ENCODE measurements around the gene MMP1.

Gene MMP1

DNA sequence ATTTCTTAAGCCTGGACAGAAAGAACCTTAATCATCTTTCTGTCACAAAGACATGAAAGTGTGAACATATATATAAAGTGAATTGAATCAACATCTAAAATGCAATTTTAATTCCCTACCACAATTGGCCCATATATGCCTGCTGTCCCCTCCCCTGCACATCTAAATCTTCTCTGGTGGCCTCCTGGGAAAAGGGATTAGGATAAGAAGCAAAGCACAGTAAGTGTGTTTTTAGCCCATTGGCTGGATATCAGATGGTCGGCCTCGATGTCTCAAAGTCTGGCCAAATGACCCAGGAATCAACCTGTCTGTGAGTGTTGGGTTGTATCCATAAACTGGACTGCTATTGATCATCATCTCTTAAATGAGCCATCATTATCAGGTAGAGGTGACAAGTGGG, 39.7 kb upstream of the MMP1 start:
- no peak overlapping the region for H2AFZ ChIP-seq

GRCh38 chr11:102837156-102837555, 39.2 kb upstream of the MMP1 start:
- H3K4me1 ChIP-seq: no peaks in the 10 kb centered on the region
- no peak overlapping the region for H3K4me2 ChIP-seq (ENCODE audit: low read length)
- H3K36me3 ChIP-seq (ENCODE audit: control insufficient read depth, insufficient read depth, low read length): no peaks in the 10 kb centered on the region
- TF ChIP-seq, protein P1, sequence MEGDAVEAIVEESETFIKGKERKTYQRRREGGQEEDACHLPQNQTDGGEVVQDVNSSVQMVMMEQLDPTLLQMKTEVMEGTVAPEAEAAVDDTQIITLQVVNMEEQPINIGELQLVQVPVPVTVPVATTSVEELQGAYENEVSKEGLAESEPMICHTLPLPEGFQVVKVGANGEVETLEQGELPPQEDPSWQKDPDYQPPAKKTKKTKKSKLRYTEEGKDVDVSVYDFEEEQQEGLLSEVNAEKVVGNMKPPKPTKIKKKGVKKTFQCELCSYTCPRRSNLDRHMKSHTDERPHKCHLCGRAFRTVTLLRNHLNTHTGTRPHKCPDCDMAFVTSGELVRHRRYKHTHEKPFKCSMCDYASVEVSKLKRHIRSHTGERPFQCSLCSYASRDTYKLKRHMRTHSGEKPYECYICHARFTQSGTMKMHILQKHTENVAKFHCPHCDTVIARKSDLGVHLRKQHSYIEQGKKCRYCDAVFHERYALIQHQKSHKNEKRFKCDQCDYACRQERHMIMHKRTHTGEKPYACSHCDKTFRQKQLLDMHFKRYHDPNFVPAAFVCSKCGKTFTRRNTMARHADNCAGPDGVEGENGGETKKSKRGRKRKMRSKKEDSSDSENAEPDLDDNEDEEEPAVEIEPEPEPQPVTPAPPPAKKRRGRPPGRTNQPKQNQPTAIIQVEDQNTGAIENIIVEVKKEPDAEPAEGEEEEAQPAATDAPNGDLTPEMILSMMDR (IDR thresholded peaks at IDR 0.05): no peak
- H3K4me3 ChIP-seq (ENCODE audit: low read depth, low read length): no peak overlapping the region
- H3K27me3 ChIP-seq (ENCODE audit: control insufficient read depth, insufficient read depth, low read length): no peaks in the 10 kb centered on the region
- no peaks in the 10 kb centered on the region for H3K9me3 ChIP-seq (ENCODE audit: control insufficient read depth, low read length)
- H3K9ac ChIP-seq: no peak overlapping the region
- H3K79me2 ChIP-seq: no peaks in the 10 kb centered on the region
- H3K27ac ChIP-seq: no peak overlapping the region
- H2AFZ ChIP-seq: no peak overlapping the region

More for the DNA sequence above, 39.7 kb upstream of the MMP1 start:
- Histone ChIP-seq H3K4me2 (ENCODE audit: low read length) (no peak overlapping the region), H3K4me1 (no peaks in the 10 kb centered on the region), H3K9ac (no peak overlapping the region), H3K79me2 (no peaks in the 10 kb centered on the region), H3K27me3 (ENCODE audit: control insufficient read depth, insufficient read depth, low read length) (no peaks in the 10 kb centered on the region), H3K4me3 (ENCODE audit: low read depth, low read length) (no peak overlapping the region), H3K36me3 (ENCODE audit: control insufficient read depth, insufficient read depth, low read length) (no peaks in the 10 kb centered on the region), H3K9me3 (ENCODE audit: control insufficient read depth, low read length) (no peaks in the 10 kb centered on the region), H3K27ac (no peak overlapping the region)
- TF ChIP-seq, protein P1 (IDR thresholded peaks at IDR 0.05): no peak

DNA sequence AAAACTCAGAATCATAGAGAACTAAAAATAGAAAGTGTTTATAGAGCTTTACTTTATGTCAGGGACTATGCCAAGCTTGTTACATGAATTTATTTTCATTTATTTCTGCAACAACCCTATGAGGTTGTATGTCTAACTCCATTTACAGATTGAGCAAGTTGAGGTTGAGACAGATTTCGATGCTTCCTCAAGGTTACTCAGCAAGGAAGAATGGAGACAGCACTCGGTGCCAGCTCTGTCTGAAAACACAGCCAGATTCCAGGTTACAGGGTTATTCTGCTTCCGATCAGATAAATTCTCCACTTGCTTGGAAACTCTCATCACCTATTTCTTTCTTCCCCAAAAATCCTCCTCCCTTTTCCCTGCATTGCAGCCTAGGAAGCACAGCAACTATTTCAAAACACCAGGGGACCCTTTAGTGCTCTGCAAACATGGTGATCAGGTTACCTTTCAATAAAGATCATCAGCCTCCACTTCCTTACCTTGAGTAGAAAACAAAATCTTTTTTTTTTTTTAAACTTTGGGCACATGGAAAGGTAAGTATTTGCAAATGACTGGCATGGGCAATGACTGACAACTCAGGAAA, 38.4 kb upstream of the MMP1 start:
- H3K27ac ChIP-seq: no peak overlapping the region
- H3K27me3 ChIP-seq (ENCODE audit: control insufficient read depth, insufficient read depth, low read length): no peaks in the 10 kb centered on the region
- no peak overlapping the region for H3K9ac ChIP-seq
- TF ChIP-seq, protein P1 (IDR thresholded peaks at IDR 0.05): no peak
- no peak overlapping the region for H3K4me3 ChIP-seq (ENCODE audit: low read depth, low read length)
- H3K9me3 ChIP-seq (ENCODE audit: control insufficient read depth, low read length): no peaks in the 10 kb centered on the region
- no peaks in the 10 kb centered on the region for H3K36me3 ChIP-seq (ENCODE audit: control insufficient read depth, insufficient read depth, low read length)
- no peaks in the 10 kb centered on the region for H3K4me1 ChIP-seq
- no peak overlapping the region for H3K4me2 ChIP-seq (ENCODE audit: low read length)
- H2AFZ ChIP-seq: no peak overlapping the region
- H3K79me2 ChIP-seq: no peaks in the 10 kb centered on the region

- no peak overlapping the region for H2AFZ ChIP-seq
- H3K27ac ChIP-seq: no peak overlapping the region
- no peaks in the 10 kb centered on the region for H3K9me3 ChIP-seq (ENCODE audit: control insufficient read depth, low read length)
- TF ChIP-seq, protein P1 (IDR thresholded peaks at IDR 0.05): no peak
- no peaks in the 10 kb centered on the region for H3K27me3 ChIP-seq (ENCODE audit: control insufficient read depth, insufficient read depth, low read length)
- no peaks in the 10 kb centered on the region for H3K36me3 ChIP-seq (ENCODE audit: control insufficient read depth, insufficient read depth, low read length)
- no peaks in the 10 kb centered on the region for H3K4me1 ChIP-seq
- H3K4me3 ChIP-seq (ENCODE audit: low read depth, low read length): no peak overlapping the region
- no peaks in the 10 kb centered on the region for H3K79me2 ChIP-seq
- H3K4me2 ChIP-seq (ENCODE audit: low read length): no peak overlapping the region
- no peak overlapping the region for H3K9ac ChIP-seq
These were observed 35.8 kb upstream of the MMP1 start for GRCh38 chr11:102833731-102834130.

GRCh38 chr11:102832612-102833011, 34.7 kb upstream of the MMP1 start:
- Histone ChIP-seq H3K4me3 (ENCODE audit: low read depth, low read length) (no peak overlapping the region), H3K9ac (no peak overlapping the region), H3K9me3 (ENCODE audit: control insufficient read depth, low read length) (no peaks in the 10 kb centered on the region), H2AFZ (no peak overlapping the region), H3K79me2 (no peaks in the 10 kb centered on the region), H3K4me1 (no peaks in the 10 kb centered on the region), H3K27ac (no peak overlapping the region), H3K27me3 (ENCODE audit: control insufficient read depth, insufficient read depth, low read length) (no peaks in the 10 kb centered on the region), H3K4me2 (ENCODE audit: low read length) (no peak overlapping the region), H3K36me3 (ENCODE audit: control insufficient read depth, insufficient read depth, low read length) (no peaks in the 10 kb centered on the region)
- TF ChIP-seq, protein P1 (IDR thresholded peaks at IDR 0.05): no peak

Data from parathyroid adenoma (tissue), 2 donors.